Measurements from ENCODE around the gene LY6G5B.
"Not testable (repeated sequence)": the region's sequence is repeated elsewhere in the genome, so short reads cannot be mapped to it uniquely, and the experiment has no call there.

GRCh38 chr6:31709157-31709556 is 39.4 kb downstream of the LY6G5B start:
- TF ChIP-seq PAX5 (IDR thresholded peaks at IDR 0.05; ENCODE audit: insufficient read depth, low read length, severe bottlenecking); TAF1 (IDR thresholded peaks at IDR 0.05; ENCODE audit: low read depth, low read length); POLR2A (IDR thresholded peaks at IDR 0.05; ENCODE audit: low read depth, low read length); POLR2AphosphoS5 (IDR thresholded peaks at IDR 0.05; ENCODE audit: low read depth, low read length): not testable (repeated sequence)
